GM18498 (cell line): ENCODE measurements around the gene PRPF40A.

ENCODE experiments used
- ATAC-seq: cut with Tn5 transposase; IDR thresholded peaks from one replicate; pipeline ENCODE4 v1.9.1; 2021; ENCODE audit warnings: mild to moderate bottlenecking, moderate library complexity; ENCODE audit not compliant: unreplicated experiment

Gene PRPF40A

GRCh38 chr2:152718076-152718908 lies 1.0 kb upstream of the PRPF40A start, which contains the start of gene ARL6IP6:
Gene ARL6IP6, plus strand, starts transcription at chr2:152718620. Its CDS starts 5 bp downstream, at chr2:152718625.
- peak; percentile 76 for ATAC-seq

- ATAC-seq = no peak
Measured at GRCh38 chr2:152716805-152717227, 445 bp downstream of the PRPF40A start.

GRCh38 chr2:152715854-152716428 lies 1.3 kb downstream of the PRPF40A start:
- no peak for ATAC-seq

GRCh38 chr2:152715112-152715511 lies 2.1 kb downstream of the PRPF40A start:
- ATAC-seq = no peak

- ATAC-seq = no peak
Measured at GRCh38 chr2:152710713-152711112, 6.5 kb downstream of the PRPF40A start.

- no peak for ATAC-seq
Measured at GRCh38 chr2:152708742-152709141, 8.5 kb downstream of the PRPF40A start.

GRCh38 chr2:152706477-152707021 lies 10.7 kb downstream of the PRPF40A start:
- ATAC-seq = no peak

GRCh38 chr2:152701198-152701597 lies 16.1 kb downstream of the PRPF40A start:
- ATAC-seq = no peak

GRCh38 chr2:152696476-152696875 lies 20.8 kb downstream of the PRPF40A start:
- no peak for ATAC-seq

- ATAC-seq = no peak
Measured at GRCh38 chr2:152695763-152696162, 21.5 kb downstream of the PRPF40A start.

GRCh38 chr2:152694161-152694661 lies 23.1 kb downstream of the PRPF40A start:
- peak; percentile 53 for ATAC-seq

GRCh38 chr2:152693033-152693432 lies 24.2 kb downstream of the PRPF40A start:
- ATAC-seq = peak; percentile 86

- ATAC-seq = no peak
Measured at GRCh38 chr2:152686321-152686720, 30.9 kb downstream of the PRPF40A start.

- no peak for ATAC-seq
Measured at GRCh38 chr2:152683400-152683799, 33.9 kb downstream of the PRPF40A start.

GRCh38 chr2:152682663-152683062 lies 34.6 kb downstream of the PRPF40A start:
- no peak for ATAC-seq

GRCh38 chr2:152678808-152679207 lies 38.5 kb downstream of the PRPF40A start:
- ATAC-seq = no peak

GRCh38 chr2:152676461-152676860 lies 40.8 kb downstream of the PRPF40A start:
- ATAC-seq = no peak

- ATAC-seq = no peak
Measured at GRCh38 chr2:152674334-152674733, 42.9 kb downstream of the PRPF40A start.

- no peak for ATAC-seq
Measured at GRCh38 chr2:152664725-152665124, 52.5 kb downstream of the PRPF40A start.

GRCh38 chr2:152661076-152661475 lies 56.2 kb downstream of the PRPF40A start:
- no peak for ATAC-seq

GRCh38 chr2:152658221-152658620 lies 59.0 kb downstream of the PRPF40A start:
- ATAC-seq = no peak

GRCh38 chr2:152657043-152657442 lies 60.2 kb downstream of the PRPF40A start:
- peak; percentile 48 for ATAC-seq
